Lower lobe of right lung (tissue), 2 donors: ENCODE results near the gene SYCP2L. TPM values are rescaled to one million over a fixed set of nuclear protein-coding genes. Genes with fewer than 3 reads are reported as not detected.
"Not testable (repeated sequence)": the region's sequence is repeated elsewhere in the genome, so short reads cannot be mapped to it uniquely, and the experiment has no call there.

Experiments used
- ATAC-seq, 2 donors: fragments of 200-7000 bp; cut with Tn5 transposase; one replicate each; pipeline ENCODE4 v1.9.1; 2020 to 2022; ENCODE audit warnings: mild to moderate bottlenecking in 2 of 2, moderate library complexity in 2 of 2
- DNase-seq: peaks from one replicate; pipeline ENCODE4 v3.0.0-alpha.2; 2020
- H3K27ac ChIP-seq: fragments of 200-600 bp; one replicate; pipeline ENCODE4 v1.8.0; 2022
- H3K27me3 ChIP-seq: fragments of 200-600 bp; one replicate; pipeline ENCODE4 v1.8.0; 2022; ENCODE audit warnings: low read depth
- H3K36me3 ChIP-seq: fragments of 200-600 bp; one replicate; pipeline ENCODE4 v1.8.0; 2022; ENCODE audit warnings: mild to moderate bottlenecking
- H3K4me1 ChIP-seq: fragments of 200-600 bp; one replicate; pipeline ENCODE4 v1.8.0; 2022
- H3K4me3 ChIP-seq: fragments of 200-600 bp; one replicate; pipeline ENCODE4 v1.8.0; 2022; ENCODE audit warnings: mild to moderate bottlenecking
- H3K9me3 ChIP-seq: fragments of 200-600 bp; one replicate; pipeline ENCODE4 v1.8.0; 2022
- intact Hi-C: fragments of 100-400 bp; cut with DNase I; formaldehyde crosslinking; loops from one replicate; pipeline ENCODE4 v1.11.0; 2022
- total RNA-seq: library from RNA; stranded (reverse); fragmentation: NEBNext Ultra II Directional; extraction: Animal tissue kit (Norgen Biotek cat#: 25700); gene quantifications from one replicate; pipeline ENCODE4 v1.2.1, GENCODE V29; 2021
- TF ChIP-seq, protein P1 (sequence below): fragments of 200-600 bp; IDR thresholded peaks from one replicate; pipeline ENCODE4 v1.8.0; 2022; ENCODE audit warnings: antibody characterized with exemption, mild to moderate bottlenecking
- donor health status: DM: no; HTN: yes; CAD: no; lungs with severe emphysema.

Gene SYCP2L
- total RNA-seq, 1 donor from 2014 or later: 1.0 TPM

GRCh38 chr6:10882657-10883171 is 4.1 kb upstream of the SYCP2L start:
- ATAC-seq: no peak
- no peaks in the 10 kb centered on the region for H3K36me3 ChIP-seq
- intact Hi-C loops: no loop called here

DNA sequence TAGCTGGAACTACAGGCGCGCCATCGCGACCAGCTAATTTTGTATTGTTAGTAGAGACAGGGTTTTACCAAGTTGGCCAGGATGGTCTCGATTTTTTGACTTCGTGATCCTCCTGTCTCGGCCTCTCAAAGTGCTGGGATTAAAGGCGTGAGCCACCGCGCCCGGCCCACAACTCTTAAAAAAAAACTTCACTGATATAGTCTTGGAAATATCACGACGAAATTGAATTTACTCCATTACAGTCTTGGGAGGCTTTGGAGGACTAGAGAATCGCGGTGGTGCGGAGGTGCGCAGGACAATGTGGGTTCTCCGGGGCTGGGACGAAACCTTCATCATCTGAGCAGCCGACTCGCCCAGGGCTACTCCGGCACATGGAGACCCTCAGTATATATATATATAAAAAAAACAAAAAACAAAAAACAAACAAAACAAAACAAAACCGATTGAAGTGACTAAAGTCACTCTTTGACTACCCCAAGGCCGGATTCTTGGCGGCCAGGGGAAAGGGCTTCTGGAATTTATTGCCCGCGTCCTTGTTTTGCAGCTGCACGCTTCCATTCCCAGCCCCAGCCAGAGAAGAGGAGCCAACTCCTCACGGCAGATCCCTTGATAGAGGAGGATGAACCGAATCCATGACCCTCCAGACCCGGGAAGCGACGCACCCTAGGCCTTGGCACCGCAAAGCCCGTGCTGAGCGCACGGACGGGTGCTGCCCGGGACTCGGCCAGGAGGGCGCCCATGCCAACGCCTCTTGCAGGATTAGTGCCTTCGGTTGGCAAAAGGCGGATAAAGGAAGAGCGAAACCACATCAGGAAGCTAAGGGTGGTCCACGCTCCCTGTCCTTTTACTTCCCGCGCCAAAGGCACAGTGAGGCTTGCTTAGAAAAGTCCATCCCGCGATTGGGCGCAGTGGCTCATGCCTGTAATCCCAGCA is 3.3 kb upstream of the SYCP2L start:
- intact Hi-C loops: no loop called here
- ATAC-seq (no peak), DNase-seq (no peak)
- TF ChIP-seq, protein P1, sequence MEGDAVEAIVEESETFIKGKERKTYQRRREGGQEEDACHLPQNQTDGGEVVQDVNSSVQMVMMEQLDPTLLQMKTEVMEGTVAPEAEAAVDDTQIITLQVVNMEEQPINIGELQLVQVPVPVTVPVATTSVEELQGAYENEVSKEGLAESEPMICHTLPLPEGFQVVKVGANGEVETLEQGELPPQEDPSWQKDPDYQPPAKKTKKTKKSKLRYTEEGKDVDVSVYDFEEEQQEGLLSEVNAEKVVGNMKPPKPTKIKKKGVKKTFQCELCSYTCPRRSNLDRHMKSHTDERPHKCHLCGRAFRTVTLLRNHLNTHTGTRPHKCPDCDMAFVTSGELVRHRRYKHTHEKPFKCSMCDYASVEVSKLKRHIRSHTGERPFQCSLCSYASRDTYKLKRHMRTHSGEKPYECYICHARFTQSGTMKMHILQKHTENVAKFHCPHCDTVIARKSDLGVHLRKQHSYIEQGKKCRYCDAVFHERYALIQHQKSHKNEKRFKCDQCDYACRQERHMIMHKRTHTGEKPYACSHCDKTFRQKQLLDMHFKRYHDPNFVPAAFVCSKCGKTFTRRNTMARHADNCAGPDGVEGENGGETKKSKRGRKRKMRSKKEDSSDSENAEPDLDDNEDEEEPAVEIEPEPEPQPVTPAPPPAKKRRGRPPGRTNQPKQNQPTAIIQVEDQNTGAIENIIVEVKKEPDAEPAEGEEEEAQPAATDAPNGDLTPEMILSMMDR: no peak
- H3K4me1 ChIP-seq: peaks cover 15% of the 10 kb centered on the region
- H3K27ac ChIP-seq: no peak overlapping the region
- no peaks in the 10 kb centered on the region for H3K36me3 ChIP-seq
- H3K4me3 ChIP-seq: no peak overlapping the region
- no peaks in the 10 kb centered on the region for H3K9me3 ChIP-seq
- peaks cover 66% of the 10 kb centered on the region for H3K27me3 ChIP-seq

More at GRCh38 chr6:10882657-10883171, 4.1 kb upstream of the SYCP2L start:
- Histone ChIP-seq H3K4me3 (no peak overlapping the region), H3K27me3 (peaks cover 64% of the 10 kb centered on the region), H3K4me1 (peaks cover 15% of the 10 kb centered on the region), H3K27ac (no peak overlapping the region), H3K9me3 (no peaks in the 10 kb centered on the region)
- no peak for DNase-seq
- TF ChIP-seq, protein P1: no peak

DNA sequence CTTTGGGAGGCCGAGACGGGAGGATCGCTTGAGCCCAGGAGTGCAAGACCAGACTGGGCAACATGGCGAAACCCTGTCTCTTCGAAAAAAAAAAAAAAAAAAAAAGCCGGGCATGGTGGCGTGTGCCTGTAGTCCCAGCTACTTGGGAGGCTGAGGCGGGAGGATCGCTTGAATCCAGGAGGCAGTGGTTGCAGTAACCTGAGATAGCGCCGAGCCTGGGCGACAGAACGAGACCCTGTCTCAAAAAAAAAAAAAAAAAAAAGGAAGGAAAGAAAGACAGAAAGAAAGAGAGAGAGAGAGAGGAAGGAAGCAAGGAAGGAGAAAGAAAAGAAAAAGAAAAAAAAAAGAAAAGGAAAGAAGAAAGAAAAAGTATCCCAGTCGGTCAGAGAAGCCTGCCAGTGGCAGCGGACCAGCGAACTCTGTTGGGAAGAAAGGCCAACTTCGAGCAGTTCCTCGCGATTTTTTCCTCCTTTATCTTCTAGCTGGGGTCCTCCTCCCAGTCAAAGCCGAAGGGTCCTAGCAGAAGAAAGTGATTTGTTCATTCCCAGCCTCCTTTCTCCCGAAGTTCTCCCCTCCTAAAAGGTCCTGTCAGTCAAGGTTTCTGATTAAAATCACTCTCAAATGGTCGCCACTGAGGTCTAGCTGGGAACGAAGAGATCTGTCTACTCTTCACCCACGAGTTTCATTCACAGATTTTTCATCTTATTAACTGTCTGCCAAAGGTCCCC is 2.4 kb upstream of the SYCP2L start:
- H3K27ac ChIP-seq: no peak overlapping the region
- no peaks in the 10 kb centered on the region for H3K36me3 ChIP-seq
- peaks cover 69% of the 10 kb centered on the region for H3K27me3 ChIP-seq
- ATAC-seq (no peak), DNase-seq (no peak)
- intact Hi-C loops: no loop called here
- H3K9me3 ChIP-seq: no peaks in the 10 kb centered on the region
- TF ChIP-seq, protein P1: no peak
- no peak overlapping the region for H3K4me3 ChIP-seq
- H3K4me1 ChIP-seq: peaks cover 15% of the 10 kb centered on the region

DNA sequence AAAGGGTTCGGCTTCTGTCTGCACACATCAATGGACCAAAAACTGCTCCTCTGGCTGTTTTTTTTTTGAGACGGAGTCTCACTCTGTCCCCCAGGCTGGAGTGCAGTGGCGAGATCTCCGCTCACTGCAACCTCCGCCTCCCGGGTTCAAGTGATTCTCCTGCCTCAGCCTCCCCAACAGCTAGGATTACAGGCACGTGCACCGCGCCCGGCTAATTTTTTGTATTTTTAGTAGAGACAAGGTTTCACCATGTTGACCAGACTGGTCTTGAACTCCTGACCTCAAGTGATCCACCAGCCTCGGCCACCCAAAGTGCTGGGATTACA is 524 bp upstream of the SYCP2L start:
- H3K27ac ChIP-seq, intact Hi-C loops, ATAC-seq, DNase-seq, H3K9me3 ChIP-seq, H3K36me3 ChIP-seq: not testable (repeated sequence)
- Histone ChIP-seq H3K4me3 (peak overlapping the region; percentile 53), H3K4me1 (peaks cover 15% of the 10 kb centered on the region), H3K27me3 (peaks cover 61% of the 10 kb centered on the region)

DNA sequence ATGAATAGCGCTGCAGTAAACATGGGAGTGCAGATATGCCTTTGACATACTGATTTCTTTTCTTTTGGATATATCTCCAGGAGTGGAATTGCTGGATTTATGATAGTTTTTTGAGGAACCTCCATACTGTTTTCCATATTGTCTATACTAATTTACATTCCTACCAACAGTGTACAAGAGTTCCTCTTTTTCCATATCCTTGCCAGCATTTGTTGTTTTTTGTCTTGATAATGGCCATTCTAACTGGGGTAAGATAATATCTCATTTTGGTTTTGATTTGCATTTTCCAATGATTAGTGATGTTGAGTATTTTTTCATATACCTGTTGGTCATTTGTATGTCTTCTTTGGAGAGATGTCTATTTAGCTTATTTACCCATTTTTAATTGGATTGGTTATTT is 3.3 kb downstream of the SYCP2L start:
- ATAC-seq: no peak
- TF ChIP-seq, protein P1: no peak
- Histone ChIP-seq H3K4me1 (peaks cover 10% of the 10 kb centered on the region), H3K27ac (no peak overlapping the region), H3K27me3 (peaks cover 24% of the 10 kb centered on the region), H3K9me3 (peaks cover 4% of the 10 kb centered on the region), H3K36me3 (no peaks in the 10 kb centered on the region), H3K4me3 (no peak overlapping the region)
- DNase-seq: no peak
- intact Hi-C loops: no loop called here
